GM23338 (cell line): ENCODE data around the gene ARHGAP4.

Source experiments
- CREB1 ChIP-seq: fragments of 250-450 bp; sonication (Bioruptor Pico); IDR thresholded peaks from 2 replicates; pipeline ENCODE4 v1.5.0; 2020; ENCODE audit warnings: low read depth, mild to moderate bottlenecking, moderate library complexity
- CTCF ChIP-seq, 2 experiments: fragments of 200-600 bp in 1 of 2; sonication (generic) in 1 of 2; conservative IDR thresholded peaks; 2 replicates each; pipeline versions ENCODE4 v1.5.1 to v1.6.1; 2016 to 2017; ENCODE audit warnings: antibody characterized with exemption in 2 of 2, low read depth in 2 of 2, mild to moderate bottlenecking in 2 of 2, moderate library complexity in 1 of 2
- EZH2 ChIP-seq: fragments of 200-600 bp; sonication (generic); IDR thresholded peaks from one replicate; pipeline ENCODE4 v1.8.0; 2017; ENCODE audit warnings: antibody characterized with exemption, mild to moderate bottlenecking, low read depth; ENCODE audit not compliant: unreplicated experiment
- EZH2phosphoT487 ChIP-seq: fragments of 200-600 bp; sonication (generic); IDR thresholded peaks from one replicate; pipeline ENCODE4 v1.8.1; 2018; ENCODE audit warnings: antibody characterized with exemption; ENCODE audit not compliant: unreplicated experiment
- JUNB ChIP-seq: IDR thresholded peaks from one replicate; pipeline ENCODE4 v1.6.1; 2016; ENCODE audit warnings: antibody characterized with exemption; ENCODE audit not compliant: unreplicated experiment
- NANOG ChIP-seq: IDR thresholded peaks from 2 replicates; pipeline ENCODE4 v1.6.1; 2016; ENCODE audit warnings: antibody characterized with exemption, borderline replicate concordance
- POLR2AphosphoS5 ChIP-seq: IDR thresholded peaks from 2 replicates; pipeline ENCODE4 v1.6.1; 2016; ENCODE audit warnings: antibody characterized with exemption, low read depth
- STAT1 ChIP-seq: IDR thresholded peaks from one replicate; pipeline ENCODE4 v1.6.1; 2016; ENCODE audit warnings: antibody characterized with exemption; ENCODE audit not compliant: unreplicated experiment
- ZNF114 ChIP-seq: fragments of 250-450 bp; sonication (Bioruptor Pico); IDR thresholded peaks from 2 replicates; pipeline ENCODE4 v1.5.0; 2020; ENCODE audit warnings: mild to moderate bottlenecking, moderate library complexity
- ZNF331 ChIP-seq: fragments of 250-450 bp; sonication (Bioruptor Pico); IDR thresholded peaks from 2 replicates; pipeline ENCODE4 v1.5.0; 2020; ENCODE audit warnings: low read depth, mild to moderate bottlenecking, moderate library complexity
- TF ChIP-seq, protein P1 (sequence below): IDR thresholded peaks from one replicate; pipeline ENCODE4 v1.6.1; 2018; ENCODE audit warnings: antibody characterized with exemption; ENCODE audit not compliant: unreplicated experiment
- TF ChIP-seq, protein P2 (sequence below): IDR thresholded peaks from 2 replicates; pipeline ENCODE4 v1.6.1; 2016; ENCODE audit warnings: antibody characterized with exemption

- no peak for TF ChIP-seq EZH2
- TF ChIP-seq CTCF (conservative IDR thresholded peaks at IDR 0.05; ENCODE audit: low read depth in 2 of 2), result no peak
- TF ChIP-seq, protein P1, sequence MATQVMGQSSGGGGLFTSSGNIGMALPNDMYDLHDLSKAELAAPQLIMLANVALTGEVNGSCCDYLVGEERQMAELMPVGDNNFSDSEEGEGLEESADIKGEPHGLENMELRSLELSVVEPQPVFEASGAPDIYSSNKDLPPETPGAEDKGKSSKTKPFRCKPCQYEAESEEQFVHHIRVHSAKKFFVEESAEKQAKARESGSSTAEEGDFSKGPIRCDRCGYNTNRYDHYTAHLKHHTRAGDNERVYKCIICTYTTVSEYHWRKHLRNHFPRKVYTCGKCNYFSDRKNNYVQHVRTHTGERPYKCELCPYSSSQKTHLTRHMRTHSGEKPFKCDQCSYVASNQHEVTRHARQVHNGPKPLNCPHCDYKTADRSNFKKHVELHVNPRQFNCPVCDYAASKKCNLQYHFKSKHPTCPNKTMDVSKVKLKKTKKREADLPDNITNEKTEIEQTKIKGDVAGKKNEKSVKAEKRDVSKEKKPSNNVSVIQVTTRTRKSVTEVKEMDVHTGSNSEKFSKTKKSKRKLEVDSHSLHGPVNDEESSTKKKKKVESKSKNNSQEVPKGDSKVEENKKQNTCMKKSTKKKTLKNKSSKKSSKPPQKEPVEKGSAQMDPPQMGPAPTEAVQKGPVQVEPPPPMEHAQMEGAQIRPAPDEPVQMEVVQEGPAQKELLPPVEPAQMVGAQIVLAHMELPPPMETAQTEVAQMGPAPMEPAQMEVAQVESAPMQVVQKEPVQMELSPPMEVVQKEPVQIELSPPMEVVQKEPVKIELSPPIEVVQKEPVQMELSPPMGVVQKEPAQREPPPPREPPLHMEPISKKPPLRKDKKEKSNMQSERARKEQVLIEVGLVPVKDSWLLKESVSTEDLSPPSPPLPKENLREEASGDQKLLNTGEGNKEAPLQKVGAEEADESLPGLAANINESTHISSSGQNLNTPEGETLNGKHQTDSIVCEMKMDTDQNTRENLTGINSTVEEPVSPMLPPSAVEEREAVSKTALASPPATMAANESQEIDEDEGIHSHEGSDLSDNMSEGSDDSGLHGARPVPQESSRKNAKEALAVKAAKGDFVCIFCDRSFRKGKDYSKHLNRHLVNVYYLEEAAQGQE, result no peak
- TF ChIP-seq POLR2AphosphoS5, result no peak
- TF ChIP-seq EZH2phosphoT487, result no peak
- no peak for TF ChIP-seq ZNF331 (CRISPR knock-in tag)
- TF ChIP-seq JUNB, result no peak
- TF ChIP-seq, protein P2, sequence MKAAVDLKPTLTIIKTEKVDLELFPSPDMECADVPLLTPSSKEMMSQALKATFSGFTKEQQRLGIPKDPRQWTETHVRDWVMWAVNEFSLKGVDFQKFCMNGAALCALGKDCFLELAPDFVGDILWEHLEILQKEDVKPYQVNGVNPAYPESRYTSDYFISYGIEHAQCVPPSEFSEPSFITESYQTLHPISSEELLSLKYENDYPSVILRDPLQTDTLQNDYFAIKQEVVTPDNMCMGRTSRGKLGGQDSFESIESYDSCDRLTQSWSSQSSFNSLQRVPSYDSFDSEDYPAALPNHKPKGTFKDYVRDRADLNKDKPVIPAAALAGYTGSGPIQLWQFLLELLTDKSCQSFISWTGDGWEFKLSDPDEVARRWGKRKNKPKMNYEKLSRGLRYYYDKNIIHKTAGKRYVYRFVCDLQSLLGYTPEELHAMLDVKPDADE, result no peak
- no peak for TF ChIP-seq NANOG
- TF ChIP-seq CREB1 (CRISPR knock-in tag), result no peak
- TF ChIP-seq STAT1, result no peak
- TF ChIP-seq ZNF114 (CRISPR knock-in tag), result no peak
Observed at GRCh38 chrX:153864101-153864500, 62.0 kb downstream of the ARHGAP4 start.
